Gastroesophageal sphincter (tissue), 4 donors: Measurements from ENCODE around the gene LDLRAD4. TPM values are rescaled to one million over a fixed set of nuclear protein-coding genes. Genes with fewer than 3 reads are reported as not detected.

Experiments
- ATAC-seq: fragments of 150-250 bp; one replicate; pipeline ENCODE4 v1.9.1; 2016; ENCODE audit warnings: mild to moderate bottlenecking, moderate library complexity
- H3K27ac ChIP-seq, 4 donors: fragments of 200-600 bp; sonication (generic) in 3 of 4; 1 replicate in 3 of 4; 2 replicates in 1 of 4; pipeline ENCODE4 v1.5.1; 2016 to 2019
- H3K27me3 ChIP-seq: fragments of 200-600 bp; sonication (generic); one replicate; pipeline ENCODE4 v1.5.1; 2019
- H3K36me3 ChIP-seq, 2 donors: fragments of 200-600 bp; sonication (generic); one replicate each; pipeline ENCODE4 v1.5.1; 2019; ENCODE audit warnings: control low read depth in 1 of 2
- H3K4me1 ChIP-seq, 3 donors: fragments of 200-600 bp; sonication (generic); 1 replicate in 2 of 3; 2 replicates in 1 of 3; pipeline ENCODE4 v1.5.1; 2016 to 2019; ENCODE audit warnings: control low read depth in 2 of 3
- H3K4me3 ChIP-seq, 2 donors: fragments of 200-600 bp; sonication (generic); one replicate each; pipeline ENCODE4 v1.5.1; 2019; ENCODE audit warnings: mild to moderate bottlenecking in 1 of 2, moderate library complexity in 1 of 2
- H3K9me3 ChIP-seq, 3 donors: fragments of 200-600 bp; sonication (generic); one replicate each; pipeline ENCODE4 v1.5.1; 2017 to 2019; ENCODE audit warnings: control low read depth in 2 of 3
- EP300 ChIP-seq: sonication (generic); formaldehyde crosslinking; IDR thresholded peaks from one replicate; pipeline ENCODE4 v1.6.1; 2017; ENCODE audit warnings: antibody characterized with exemption, mild to moderate bottlenecking
- POLR2A ChIP-seq, 2 donors: fragments of 450-650 bp; IDR thresholded peaks; one replicate each; pipeline ENCODE4 v1.6.1; 2017; ENCODE audit warnings: antibody characterized with exemption in 2 of 2, mild to moderate bottlenecking in 2 of 2, moderate library complexity in 1 of 2
- POLR2AphosphoS5 ChIP-seq: sonication (generic); formaldehyde crosslinking; IDR thresholded peaks from one replicate; pipeline ENCODE4 v1.6.1; 2017; ENCODE audit warnings: antibody characterized with exemption
- WGBS, 2 donors: methylation state at CpG; one replicate each; pipeline ENCODE4 v1.1.5; 2018; ENCODE audit warnings: low coverage in 1 of 2; 5-methylcytosine and 5-hydroxymethylcytosine counted together
- total RNA-seq, 4 donors: library from RNA; depleted of rRNA; stranded (reverse); fragments of >200 nt; gene quantifications; one replicate each; pipeline ENCODE4 v1.1.0, GENCODE V29; 2016
- TF ChIP-seq, protein P1 (sequence below), 4 experiments: fragments of 200-600 bp in 2 of 4; fragments of 450-650 bp in 2 of 4; sonication (generic) in 1 of 4; IDR thresholded peaks; one replicate each; pipeline ENCODE4 v1.5.1; 2017 to 2019; ENCODE audit warnings: antibody characterized with exemption in 4 of 4, mild to moderate bottlenecking in 2 of 4, moderate library complexity in 2 of 4

LDLRAD4 gene
- total RNA-seq, 4 donors from 2014 or later: 28.1 to 85.9 (median 55.2) TPM

DNA sequence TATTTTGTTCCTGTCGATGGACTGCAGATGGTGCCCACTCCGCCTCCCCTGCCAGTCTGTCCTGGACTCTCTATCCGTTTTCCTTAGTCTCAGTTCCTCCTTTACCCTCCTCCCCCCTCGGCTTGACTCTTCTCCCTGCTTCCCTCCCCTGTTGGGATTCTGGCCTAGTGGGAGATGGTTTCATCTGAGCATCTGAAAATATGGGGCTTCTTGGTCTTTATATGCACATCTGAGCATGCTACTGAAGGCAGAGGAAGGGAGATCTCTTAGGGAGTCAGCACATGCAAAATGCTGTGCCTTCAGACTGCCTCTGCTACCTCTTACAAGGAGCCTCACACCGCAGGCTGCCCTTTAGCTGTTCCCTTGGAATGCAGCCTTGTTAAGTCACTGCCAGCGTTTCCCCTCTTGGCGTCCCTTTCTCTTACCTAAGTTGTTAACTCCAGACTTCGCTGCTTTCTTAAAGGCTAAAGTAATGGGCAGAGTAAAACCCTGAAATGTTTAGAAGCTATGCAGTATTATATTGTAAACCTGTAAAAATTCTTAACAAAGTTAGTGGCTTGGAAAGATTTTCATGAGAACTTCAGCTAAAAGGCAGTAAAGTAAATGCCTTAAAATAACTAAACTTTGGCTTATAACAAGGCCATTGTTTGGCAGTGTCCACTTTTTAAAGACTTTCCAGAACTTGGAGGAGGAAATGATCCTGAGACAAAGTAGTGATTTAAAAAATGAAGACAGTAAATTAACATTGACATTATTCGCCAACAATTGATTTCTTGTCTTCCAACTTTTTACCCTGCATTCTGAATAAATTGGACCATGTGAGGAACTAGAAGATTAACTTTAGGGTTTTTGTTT is 49.8 kb downstream of the LDLRAD4 start:
- TF ChIP-seq EP300 (no peak), POLR2A (IDR thresholded peaks at IDR 0.05) (no peak), POLR2AphosphoS5 (peak; percentile 40)
- TF ChIP-seq, protein P1, sequence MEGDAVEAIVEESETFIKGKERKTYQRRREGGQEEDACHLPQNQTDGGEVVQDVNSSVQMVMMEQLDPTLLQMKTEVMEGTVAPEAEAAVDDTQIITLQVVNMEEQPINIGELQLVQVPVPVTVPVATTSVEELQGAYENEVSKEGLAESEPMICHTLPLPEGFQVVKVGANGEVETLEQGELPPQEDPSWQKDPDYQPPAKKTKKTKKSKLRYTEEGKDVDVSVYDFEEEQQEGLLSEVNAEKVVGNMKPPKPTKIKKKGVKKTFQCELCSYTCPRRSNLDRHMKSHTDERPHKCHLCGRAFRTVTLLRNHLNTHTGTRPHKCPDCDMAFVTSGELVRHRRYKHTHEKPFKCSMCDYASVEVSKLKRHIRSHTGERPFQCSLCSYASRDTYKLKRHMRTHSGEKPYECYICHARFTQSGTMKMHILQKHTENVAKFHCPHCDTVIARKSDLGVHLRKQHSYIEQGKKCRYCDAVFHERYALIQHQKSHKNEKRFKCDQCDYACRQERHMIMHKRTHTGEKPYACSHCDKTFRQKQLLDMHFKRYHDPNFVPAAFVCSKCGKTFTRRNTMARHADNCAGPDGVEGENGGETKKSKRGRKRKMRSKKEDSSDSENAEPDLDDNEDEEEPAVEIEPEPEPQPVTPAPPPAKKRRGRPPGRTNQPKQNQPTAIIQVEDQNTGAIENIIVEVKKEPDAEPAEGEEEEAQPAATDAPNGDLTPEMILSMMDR (IDR thresholded peaks at IDR 0.05): peak in 2 of 4 experiments; percentile 4 to 11
- Histone ChIP-seq H3K4me1 (peaks cover 8 to 100% (median 59%) of the 10 kb centered on the region in 3 donors), H3K27ac (peak overlapping the region; percentile 77 to 87 (median 84)), H3K36me3 (no peaks in the 10 kb centered on the region), H3K9me3 (no peaks in the 10 kb centered on the region), H3K27me3 (no peaks in the 10 kb centered on the region), H3K4me3 (no peak overlapping the region)
- 10 to 17% methylated on average over 7 of the region's 9 CpGs for WGBS, 2 donors
- ATAC-seq: no peak

DNA sequence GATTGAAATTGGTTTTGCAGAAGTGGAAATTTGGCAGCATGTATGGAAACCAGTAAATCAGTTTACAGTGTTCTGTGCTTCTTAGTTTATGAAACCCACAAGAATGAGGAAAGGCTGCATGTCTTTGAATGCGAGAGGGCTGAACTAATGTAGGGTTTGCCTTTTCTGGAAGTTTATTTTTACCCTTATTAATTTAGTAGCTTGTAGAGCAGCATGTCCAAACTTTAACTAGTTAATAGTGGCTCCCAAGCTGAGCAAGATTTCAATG is 50.4 kb downstream of the LDLRAD4 start:
- no peaks in the 10 kb centered on the region for H3K27me3 ChIP-seq
- no peak for ATAC-seq
- no peak overlapping the region for H3K4me3 ChIP-seq
- H3K9me3 ChIP-seq: no peaks in the 10 kb centered on the region
- peaks cover 8 to 100% (median 60%) of the 10 kb centered on the region in 3 donors for H3K4me1 ChIP-seq
- TF ChIP-seq, protein P1 (IDR thresholded peaks at IDR 0.05): no peak
- TF ChIP-seq POLR2A (IDR thresholded peaks at IDR 0.05): no peak
- no peak for TF ChIP-seq POLR2AphosphoS5
- no peak for TF ChIP-seq EP300
- H3K36me3 ChIP-seq: no peaks in the 10 kb centered on the region
- peak overlapping the region; percentile 77 to 87 (median 84) for H3K27ac ChIP-seq
- 0% methylated on average over 1 of the region's 1 CpG for WGBS, 2 donors

DNA sequence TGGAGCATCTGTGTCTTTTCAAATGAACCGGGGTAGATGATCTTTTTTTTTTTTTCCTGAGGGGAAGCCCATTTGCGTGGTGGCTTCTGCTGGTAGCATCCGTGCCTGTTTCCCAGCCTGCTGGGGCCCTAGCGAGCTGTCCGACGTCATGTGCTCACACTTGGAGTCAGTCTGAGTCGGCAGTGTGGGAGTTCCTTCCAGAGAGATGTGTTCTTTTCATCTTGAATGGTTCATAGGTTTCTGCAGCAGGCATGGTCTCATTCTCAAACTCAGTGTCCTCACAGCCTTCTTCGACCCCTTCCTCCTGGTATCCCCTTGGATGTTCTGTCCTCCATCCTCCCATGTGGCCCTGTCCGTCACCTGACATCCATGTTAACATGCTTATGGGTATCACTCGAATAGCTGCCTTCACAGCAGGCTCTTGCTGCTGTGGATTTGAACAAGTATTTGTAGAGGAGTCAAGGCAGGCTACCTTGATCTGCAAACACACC is 51.0 kb downstream of the LDLRAD4 start:
- TF ChIP-seq EP300 (no peak), POLR2AphosphoS5 (peak; percentile 4)
- TF ChIP-seq, protein P1 (IDR thresholded peaks at IDR 0.05): no peak
- peak overlapping the region; percentile 77 to 87 (median 84) for H3K27ac ChIP-seq
- H3K9me3 ChIP-seq: no peaks in the 10 kb centered on the region
- no peaks in the 10 kb centered on the region for H3K36me3 ChIP-seq
- H3K27me3 ChIP-seq: no peaks in the 10 kb centered on the region
- H3K4me3 ChIP-seq: no peak overlapping the region
- 17 to 28% methylated on average over 7 to 9 of the region's 10 CpGs for whole genome bisulfite sequencing, 2 donors
- peaks cover 11 to 100% (median 64%) of the 10 kb centered on the region in 3 donors for H3K4me1 ChIP-seq
- ATAC-seq: peak; percentile 49

DNA sequence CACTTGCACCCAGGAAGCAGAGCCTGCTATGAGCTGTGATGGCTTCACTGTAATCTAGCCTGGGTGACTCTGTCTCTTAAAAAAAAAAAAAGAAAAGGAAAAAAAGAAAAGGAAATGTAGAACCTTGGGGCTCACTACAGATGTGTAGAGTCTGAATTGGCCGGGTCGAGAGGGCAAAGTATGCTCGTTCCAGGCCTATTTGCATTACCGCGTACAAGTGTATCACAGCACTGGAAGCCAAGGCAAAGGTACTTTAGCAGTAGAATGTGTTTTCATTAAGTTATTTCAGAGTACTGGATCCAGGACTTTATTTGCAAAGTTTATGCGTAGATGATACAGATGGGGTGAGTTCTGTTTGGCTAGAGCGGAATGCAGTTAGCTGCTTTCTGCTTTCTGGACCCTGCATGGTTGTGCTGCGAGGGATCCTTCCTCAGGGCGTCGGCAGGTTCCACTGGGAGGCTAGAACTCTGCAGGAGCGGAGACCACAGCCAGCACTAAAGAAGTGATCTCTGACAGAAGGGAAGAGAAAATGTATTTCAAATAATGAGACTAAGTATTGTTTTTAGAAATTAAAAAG is 51.8 kb downstream of the LDLRAD4 start:
- Histone ChIP-seq H3K4me3 (no peak overlapping the region), H3K27me3 (no peaks in the 10 kb centered on the region), H3K4me1 (peaks cover 11 to 100% (median 57%) of the 10 kb centered on the region in 3 donors), H3K27ac (peak overlapping the region; percentile 80 to 87 (median 84)), H3K9me3 (no peaks in the 10 kb centered on the region), H3K36me3 (no peaks in the 10 kb centered on the region)
- WGBS, 2 donors: 58 to 80% methylated on average over 6 to 11 of the region's 11 CpGs
- ATAC-seq: no peak
- no peak for TF ChIP-seq POLR2AphosphoS5
- TF ChIP-seq EP300: no peak
- TF ChIP-seq, protein P1 (IDR thresholded peaks at IDR 0.05): no peak
